ENCODE measurements around the gene SSR3. TPM values are rescaled to one million over a fixed set of nuclear protein-coding genes. Genes with fewer than 3 reads are reported as not detected.
"Not testable (repeated sequence)": the region's sequence is repeated elsewhere in the genome, so short reads cannot be mapped to it uniquely, and the experiment has no call there.

Gene SSR3
- 233 and 323 TPM in 2 replicates for total RNA-seq (2014; rRNA removed; shearing (Covaris generic))

- Histone ChIP-seq H3K36me3 (peaks cover 44% of the 10 kb centered on the region), H3K27me3 (replicated peaks) (no peaks in the 10 kb centered on the region), H3K4me3 (peak within 1 kb of the TSS; percentile 68), H3K27ac (peak within 1 kb of the TSS; percentile 59), H3K9me3 (replicated peaks) (no peaks in the 10 kb centered on the region), H3K4me1 (replicated peaks) (peaks cover 27% of the 10 kb centered on the region)
- DNase-seq (ENCODE audit: low read depth in 1 of 2, low spot score in 2 of 2), result peak; percentile 93 to 98
Observed at GRCh38 chr3:156554842-156555687, at the start of gene SSR3. Gene SSR3 (minus strand): TSS chr3:156555117. CDS start chr3:156555089, 28 bp downstream.

DNA sequence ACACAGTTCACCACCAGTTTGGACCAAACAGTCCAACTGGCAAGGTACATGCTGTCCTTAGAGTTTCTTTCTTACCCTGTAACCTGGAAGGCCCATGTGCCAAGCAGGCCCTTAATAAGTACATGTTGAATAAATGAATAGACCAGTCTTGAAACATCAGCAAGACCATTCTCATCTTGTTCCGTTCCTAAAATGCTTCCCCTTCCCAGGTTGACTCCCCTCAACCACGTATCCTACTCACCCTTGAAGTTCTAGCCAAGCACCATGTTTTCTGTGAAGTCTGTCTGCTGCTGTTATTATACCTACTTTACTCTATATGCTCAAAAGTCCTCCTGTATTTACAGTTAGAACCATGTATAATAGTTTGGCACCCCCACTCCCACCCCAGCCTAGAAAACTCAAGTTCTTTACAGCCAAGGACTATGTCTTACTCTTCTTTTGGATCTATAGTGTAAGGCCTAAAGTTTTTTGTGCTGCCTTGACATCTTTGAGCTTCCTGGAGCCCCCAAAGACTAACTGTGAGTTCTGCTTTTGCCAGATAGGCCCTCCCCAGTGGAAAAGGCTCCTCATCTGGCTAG, 49.2 kb upstream of the SSR3 start:
- Histone ChIP-seq H3K27ac (no peak overlapping the region), H3K36me3 (no peaks in the 10 kb centered on the region), H3K4me1 (replicated peaks) (peaks cover 19% of the 10 kb centered on the region), H3K9me3 (replicated peaks) (no peaks in the 10 kb centered on the region), H3K27me3 (replicated peaks) (no peaks in the 10 kb centered on the region), H3K4me3 (no peak overlapping the region)
- DNase-seq (ENCODE audit: low read depth in 1 of 2, low spot score in 2 of 2), result no peak

GRCh38 chr3:156603379-156604017, 48.6 kb upstream of the SSR3 start:
- Histone ChIP-seq H3K4me1 (replicated peaks) (peaks cover 19% of the 10 kb centered on the region), H3K27me3 (replicated peaks) (no peaks in the 10 kb centered on the region), H3K27ac (no peak overlapping the region), H3K9me3 (replicated peaks) (no peaks in the 10 kb centered on the region), H3K4me3 (no peak overlapping the region), H3K36me3 (no peaks in the 10 kb centered on the region)
- no peak for DNase-seq (ENCODE audit: low read depth in 1 of 2, low spot score in 2 of 2)

DNA sequence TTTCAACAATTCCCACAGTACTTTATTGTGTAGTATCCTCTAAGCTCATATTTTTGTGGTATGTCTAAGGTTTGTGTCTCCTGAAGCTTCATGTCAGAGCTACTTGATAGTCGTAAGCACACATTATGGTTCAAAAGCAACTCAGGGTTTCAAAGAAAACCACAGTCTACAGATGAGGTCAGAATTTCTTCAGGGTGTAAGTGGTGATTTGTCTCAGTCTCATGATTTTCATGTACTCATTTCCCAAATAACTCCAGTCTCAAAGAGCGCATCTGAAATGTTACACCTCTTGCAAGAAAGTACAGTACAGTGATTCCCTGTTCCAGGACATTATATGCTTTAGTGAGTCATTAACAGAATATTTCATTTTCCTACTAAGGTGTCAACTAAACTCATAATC, 47.5 kb upstream of the SSR3 start:
- Histone ChIP-seq H3K4me3 (no peak overlapping the region), H3K4me1 (replicated peaks) (peaks cover 19% of the 10 kb centered on the region), H3K27ac (no peak overlapping the region), H3K9me3 (replicated peaks) (no peaks in the 10 kb centered on the region), H3K27me3 (replicated peaks) (no peaks in the 10 kb centered on the region), H3K36me3 (no peaks in the 10 kb centered on the region)
- DNase-seq (ENCODE audit: low read depth in 1 of 2, low spot score in 2 of 2), result no peak

DNA sequence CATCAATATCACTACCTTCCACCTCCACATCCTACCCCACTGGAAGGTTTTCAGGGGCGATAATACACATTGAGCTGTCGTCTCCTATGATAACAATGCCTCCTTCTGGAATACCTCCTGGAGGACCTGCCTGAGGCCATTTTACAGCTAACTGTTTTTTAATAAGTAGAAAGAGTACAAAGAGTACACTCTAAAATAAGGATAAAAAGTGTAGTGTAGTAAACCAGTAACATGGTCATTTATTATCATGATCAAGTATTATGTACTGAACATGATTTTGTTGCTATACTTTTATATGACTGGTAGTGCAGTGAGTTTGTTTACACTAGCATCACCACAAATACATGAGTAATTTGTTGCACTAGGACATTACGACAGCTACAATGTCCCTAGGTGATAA, 46.6 kb upstream of the SSR3 start:
- H3K27me3 ChIP-seq (replicated peaks), result no peaks in the 10 kb centered on the region
- no peak for DNase-seq (ENCODE audit: low read depth in 1 of 2, low spot score in 2 of 2)
- no peaks in the 10 kb centered on the region for H3K9me3 ChIP-seq (replicated peaks)
- no peak overlapping the region for H3K4me3 ChIP-seq
- no peak overlapping the region for H3K27ac ChIP-seq
- H3K4me1 ChIP-seq (replicated peaks), result peaks cover 16% of the 10 kb centered on the region
- no peaks in the 10 kb centered on the region for H3K36me3 ChIP-seq

GRCh38 chr3:156600834-156601233, 45.9 kb upstream of the SSR3 start:
- no peak overlapping the region for H3K27ac ChIP-seq
- H3K4me1 ChIP-seq (replicated peaks), result peaks cover 10% of the 10 kb centered on the region
- no peaks in the 10 kb centered on the region for H3K36me3 ChIP-seq
- no peak for DNase-seq (ENCODE audit: low read depth in 1 of 2, low spot score in 2 of 2)
- no peaks in the 10 kb centered on the region for H3K27me3 ChIP-seq (replicated peaks)
- no peaks in the 10 kb centered on the region for H3K9me3 ChIP-seq (replicated peaks)
- H3K4me3 ChIP-seq, result no peak overlapping the region

- no peak for DNase-seq (ENCODE audit: low read depth in 1 of 2, low spot score in 2 of 2)
- H3K9me3 ChIP-seq (replicated peaks), result no peaks in the 10 kb centered on the region
- no peaks in the 10 kb centered on the region for H3K36me3 ChIP-seq
- no peaks in the 10 kb centered on the region for H3K27me3 ChIP-seq (replicated peaks)
- H3K4me3 ChIP-seq, result no peak overlapping the region
- H3K27ac ChIP-seq, result no peak overlapping the region
- H3K4me1 ChIP-seq (replicated peaks), result no peaks in the 10 kb centered on the region
Observed at GRCh38 chr3:156599089-156599874, 44.4 kb upstream of the SSR3 start.

DNA sequence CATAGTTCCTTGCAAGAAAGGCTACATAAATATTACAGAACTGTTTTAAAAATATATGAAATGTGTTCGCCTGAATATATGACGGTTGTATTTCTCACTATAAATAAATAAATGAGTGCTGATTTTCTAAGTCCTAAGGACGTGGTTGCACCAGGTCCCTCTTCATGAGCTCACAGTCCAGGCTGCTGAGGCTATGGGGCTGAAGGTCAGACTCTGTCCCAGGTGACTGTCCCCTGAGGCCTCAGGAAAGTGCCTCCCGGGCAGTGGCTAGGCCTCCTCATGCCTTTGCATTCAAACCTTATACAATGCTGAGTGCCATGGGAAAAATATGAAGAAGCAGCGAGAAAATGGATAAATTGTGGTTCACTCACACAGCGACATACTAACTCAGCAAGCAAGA, 43.5 kb upstream of the SSR3 start:
- H3K4me3 ChIP-seq, result no peak overlapping the region
- no peaks in the 10 kb centered on the region for H3K27me3 ChIP-seq (replicated peaks)
- no peaks in the 10 kb centered on the region for H3K36me3 ChIP-seq
- no peak overlapping the region for H3K27ac ChIP-seq
- DNase-seq (ENCODE audit: low read depth in 1 of 2, low spot score in 2 of 2), result no peak
- H3K9me3 ChIP-seq (replicated peaks), result no peaks in the 10 kb centered on the region
- H3K4me1 ChIP-seq (replicated peaks), result no peaks in the 10 kb centered on the region

DNA sequence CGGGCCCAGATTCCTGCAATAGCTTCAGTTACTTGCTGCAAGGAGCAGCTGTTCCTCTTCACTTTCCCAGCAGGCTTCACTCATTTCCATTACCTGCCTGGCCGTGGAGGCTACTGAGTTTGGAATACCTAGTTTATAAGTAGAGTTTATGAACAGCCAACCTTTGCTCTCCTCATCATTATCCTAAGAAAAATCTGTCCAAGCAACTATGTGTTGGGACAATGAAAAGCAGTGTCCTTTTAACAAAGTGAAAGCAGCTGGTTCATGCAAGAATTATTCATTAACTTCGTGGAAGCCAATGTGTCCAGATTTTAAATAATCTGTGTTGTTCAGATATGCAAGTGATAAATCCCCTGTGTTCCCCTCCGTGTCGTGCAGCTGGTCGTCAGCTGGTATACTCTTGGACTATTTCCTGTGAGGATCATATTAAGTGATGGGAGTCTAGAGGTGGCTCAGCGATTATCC, 39.3 kb upstream of the SSR3 start:
- H3K27ac ChIP-seq, result no peak overlapping the region
- DNase-seq (ENCODE audit: low read depth in 1 of 2, low spot score in 2 of 2), result no peak
- no peaks in the 10 kb centered on the region for H3K9me3 ChIP-seq (replicated peaks)
- no peaks in the 10 kb centered on the region for H3K4me1 ChIP-seq (replicated peaks)
- H3K36me3 ChIP-seq, result no peaks in the 10 kb centered on the region
- H3K27me3 ChIP-seq (replicated peaks), result no peaks in the 10 kb centered on the region
- H3K4me3 ChIP-seq, result no peak overlapping the region

DNA sequence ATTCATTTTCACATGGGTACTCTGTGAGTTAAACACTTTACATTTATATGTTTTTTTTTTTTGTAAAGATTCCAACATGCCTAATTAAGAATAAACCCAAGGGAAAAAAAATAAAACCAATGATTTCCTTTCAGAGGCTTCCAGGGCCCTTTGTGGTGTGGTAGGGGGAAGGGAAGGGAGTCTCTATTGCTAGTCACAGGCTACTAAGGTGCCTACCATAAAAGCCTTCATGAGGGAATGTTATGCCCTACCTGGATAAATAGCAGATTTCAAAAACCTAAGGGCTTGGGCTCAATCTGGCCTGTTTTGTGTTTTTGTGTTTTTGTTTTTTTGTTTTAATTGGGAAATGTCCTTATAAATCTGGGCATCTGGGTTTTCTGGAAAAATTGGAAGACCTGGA, 38.9 kb upstream of the SSR3 start:
- Histone ChIP-seq H3K9me3 (replicated peaks) (no peaks in the 10 kb centered on the region), H3K27ac (no peak overlapping the region), H3K36me3 (no peaks in the 10 kb centered on the region), H3K4me3 (no peak overlapping the region), H3K27me3 (replicated peaks) (no peaks in the 10 kb centered on the region), H3K4me1 (replicated peaks) (no peaks in the 10 kb centered on the region)
- DNase-seq (ENCODE audit: low read depth in 1 of 2, low spot score in 2 of 2), result no peak

DNA sequence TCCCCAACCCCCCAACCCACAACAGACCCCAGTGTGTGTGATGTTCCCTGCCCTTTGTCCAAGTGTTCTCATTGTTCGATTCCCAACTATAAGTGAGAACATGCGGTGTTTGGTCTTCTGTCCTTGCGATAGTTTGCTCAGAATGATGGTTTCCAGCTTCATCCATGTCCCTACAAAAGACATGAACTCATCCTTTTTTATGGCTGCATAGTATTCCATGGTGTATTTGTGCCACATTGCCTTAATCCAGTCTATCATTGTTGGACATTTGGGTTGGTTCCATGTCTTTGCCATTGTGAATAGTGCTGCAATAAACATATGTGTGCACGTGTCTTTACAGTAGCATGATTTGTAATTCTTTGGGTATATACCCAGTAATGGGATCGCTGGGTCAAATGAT, 34.9 kb upstream of the SSR3 start:
- H3K4me3 ChIP-seq; H3K27me3 ChIP-seq (replicated peaks); H3K36me3 ChIP-seq; H3K27ac ChIP-seq; DNase-seq (ENCODE audit: low read depth in 1 of 2, low spot score in 2 of 2); H3K4me1 ChIP-seq (replicated peaks); H3K9me3 ChIP-seq (replicated peaks): not testable (repeated sequence)

- H3K36me3 ChIP-seq, result no peaks in the 10 kb centered on the region
- H3K27me3 ChIP-seq (replicated peaks), result no peaks in the 10 kb centered on the region
- no peaks in the 10 kb centered on the region for H3K9me3 ChIP-seq (replicated peaks)
- H3K4me3 ChIP-seq, result no peak overlapping the region
- no peak for DNase-seq (ENCODE audit: low read depth in 1 of 2, low spot score in 2 of 2)
- H3K4me1 ChIP-seq (replicated peaks), result no peaks in the 10 kb centered on the region
- no peak overlapping the region for H3K27ac ChIP-seq
Observed at GRCh38 chr3:156587760-156588069, 32.8 kb upstream of the SSR3 start.

GRCh38 chr3:156586905-156587759, 32.2 kb upstream of the SSR3 start:
- H3K4me3 ChIP-seq, result no peak overlapping the region
- DNase-seq (ENCODE audit: low read depth in 1 of 2, low spot score in 2 of 2), result no peak
- no peaks in the 10 kb centered on the region for H3K36me3 ChIP-seq
- no peaks in the 10 kb centered on the region for H3K9me3 ChIP-seq (replicated peaks)
- H3K27ac ChIP-seq, result no peak overlapping the region
- no peaks in the 10 kb centered on the region for H3K27me3 ChIP-seq (replicated peaks)
- H3K4me1 ChIP-seq (replicated peaks), result no peaks in the 10 kb centered on the region

Data from SJSA1 (cell line).